Liver (tissue), 9 donors: ENCODE data around the gene RAD51B. TPM values are rescaled to one million over a fixed set of nuclear protein-coding genes. Genes with fewer than 3 reads are reported as not detected.

Experiments used
- DNase-seq: peaks from one replicate; pipeline ENCODE4 v3.0.0-alpha.2; 2017; ENCODE audit warnings: low spot score
- H3K27ac ChIP-seq, 2 donors: one replicate each; pipeline ENCODE4 v1.7.0; 2013; ENCODE audit warnings: inconsistent platforms in 2 of 2, low read length in 2 of 2, control low read depth in 1 of 2, low read depth in 1 of 2, mild to moderate bottlenecking in 1 of 2
- H3K27me3 ChIP-seq, 4 donors: one replicate each; pipeline versions ENCODE4 v1.6.1 to v1.7.0; 2013; ENCODE audit warnings: low read length in 3 of 4, inconsistent platforms in 1 of 4, mild to moderate bottlenecking in 1 of 4, moderate library complexity in 1 of 4; ENCODE audit not compliant: control insufficient read depth in 4 of 4, insufficient read depth in 4 of 4
- H3K36me3 ChIP-seq, 4 donors: one replicate each; pipeline versions ENCODE4 v1.6.1 to v1.7.0; 2013; ENCODE audit warnings: low read length in 3 of 4, mild to moderate bottlenecking in 3 of 4, low read depth in 1 of 4, moderate library complexity in 1 of 4; ENCODE audit not compliant: control insufficient read depth in 4 of 4, insufficient read depth in 3 of 4
- H3K4me1 ChIP-seq, 4 donors: one replicate each; pipeline versions ENCODE4 v1.6.1 to v1.7.0; 2013; ENCODE audit warnings: low read length in 3 of 4, mild to moderate bottlenecking in 3 of 4, moderate library complexity in 1 of 4; ENCODE audit not compliant: control insufficient read depth in 4 of 4, insufficient read depth in 4 of 4
- H3K4me3 ChIP-seq, 3 donors: one replicate each; pipeline versions ENCODE4 v1.6.1 to v1.7.0; 2013; ENCODE audit warnings: low read length in 3 of 3, control low read depth in 1 of 3, low read depth in 1 of 3, mild to moderate bottlenecking in 1 of 3
- H3K9ac ChIP-seq, 2 donors: one replicate each; pipeline ENCODE4 v1.7.0; 2013; ENCODE audit warnings: low read length in 2 of 2, mild to moderate bottlenecking in 2 of 2, moderate library complexity in 2 of 2, control low read depth in 1 of 2, low read depth in 1 of 2
- H3K9me3 ChIP-seq, 4 donors: one replicate each; pipeline versions ENCODE4 v1.6.1 to v1.7.0; 2013; ENCODE audit warnings: low read length in 3 of 4; ENCODE audit not compliant: control insufficient read depth in 4 of 4
- EGR1 ChIP-seq, 2 donors: IDR thresholded peaks; 2 replicates each; pipeline ENCODE4 v1.6.1; 2016 to 2018; ENCODE audit warnings: antibody characterized with exemption in 2 of 2, low read depth in 2 of 2
- FOXA1 ChIP-seq: IDR thresholded peaks from 2 replicates; pipeline ENCODE4 v1.6.1; 2016; ENCODE audit warnings: antibody characterized with exemption
- FOXA2 ChIP-seq: IDR thresholded peaks from 2 replicates; pipeline ENCODE4 v1.6.1; 2016; ENCODE audit warnings: antibody characterized with exemption
- GABPA ChIP-seq, 2 donors: IDR thresholded peaks in 1 of 2; conservative IDR thresholded peaks in 1 of 2; 2 replicates each; pipeline ENCODE4 v1.6.1; 2016; ENCODE audit warnings: antibody characterized with exemption in 2 of 2, mild to moderate bottlenecking in 1 of 2, moderate library complexity in 1 of 2
- JUND ChIP-seq, 2 donors: IDR thresholded peaks; 2 replicates each; pipeline ENCODE4 v1.6.1; 2016; ENCODE audit warnings: antibody characterized with exemption in 2 of 2
- NR2F2 ChIP-seq: IDR thresholded peaks from 2 replicates; pipeline ENCODE4 v1.6.1; 2016; ENCODE audit warnings: antibody characterized with exemption
- RAD21 ChIP-seq, 2 donors: IDR thresholded peaks; 2 replicates each; pipeline ENCODE4 v1.6.1; 2016; ENCODE audit warnings: antibody characterized with exemption in 2 of 2, mild to moderate bottlenecking in 2 of 2
- RXRA ChIP-seq, 2 donors: IDR thresholded peaks; 2 replicates each; pipeline ENCODE4 v1.6.1; 2017 to 2018; ENCODE audit warnings: antibody characterized with exemption in 2 of 2, mild to moderate bottlenecking in 1 of 2
- TAF1 ChIP-seq: conservative IDR thresholded peaks from 2 replicates; pipeline ENCODE4 v1.6.1; 2016; ENCODE audit warnings: antibody characterized with exemption, mild to moderate bottlenecking
- YY1 ChIP-seq: IDR thresholded peaks from 2 replicates; pipeline ENCODE4 v1.6.1; 2016; ENCODE audit warnings: antibody characterized with exemption, mild to moderate bottlenecking
- WGBS: extraction: QIAGEN DNeasy Blood & Tissue Kit; methylation state at CpG from one replicate; pipeline ENCODE4 v1.1.7; 2013; 5-methylcytosine and 5-hydroxymethylcytosine counted together
- polyA plus RNA-seq, 2 donors: library from polyadenylated mRNA; stranded (reverse) in 1 of 2; unstranded in 1 of 2; fragments of 200-250 nt in 1 of 2; fragments of >200 nt in 1 of 2; fragmentation: Nextera tagmentation in 1 of 2; extraction: Ambion mirVana in 1 of 2; gene quantifications; one replicate each; pipeline versions ENCODE4 v1.2.1 to v1.2.3, GENCODE V29; 2013 to 2015
- total RNA-seq, 2 donors: library from RNA; depleted of rRNA; stranded (reverse); fragments of >200 nt; gene quantifications; one replicate each; pipeline ENCODE4 v1.2.3, GENCODE V29; 2014
- TF ChIP-seq, protein P1 (sequence below): IDR thresholded peaks from 2 replicates; pipeline ENCODE4 v1.6.1; 2016; ENCODE audit warnings: antibody characterized with exemption
- TF ChIP-seq, protein P2 (sequence below): IDR thresholded peaks from 2 replicates; pipeline ENCODE4 v1.6.1; 2016; ENCODE audit warnings: antibody characterized with exemption, mild to moderate bottlenecking
- TF ChIP-seq, protein P3 (sequence below): IDR thresholded peaks from 2 replicates; pipeline ENCODE4 v1.6.1; 2016; ENCODE audit warnings: antibody characterized with exemption
- donor health status: healthy.
- donor health status: healthy.
- donor health status: healthy.
- donor health status: healthy.
- donor health status: healthy.

The RAD51B gene
- total and polyA plus RNA-seq, 4 donors = 0.81 to 12.9 (median 2.4) TPM

DNA sequence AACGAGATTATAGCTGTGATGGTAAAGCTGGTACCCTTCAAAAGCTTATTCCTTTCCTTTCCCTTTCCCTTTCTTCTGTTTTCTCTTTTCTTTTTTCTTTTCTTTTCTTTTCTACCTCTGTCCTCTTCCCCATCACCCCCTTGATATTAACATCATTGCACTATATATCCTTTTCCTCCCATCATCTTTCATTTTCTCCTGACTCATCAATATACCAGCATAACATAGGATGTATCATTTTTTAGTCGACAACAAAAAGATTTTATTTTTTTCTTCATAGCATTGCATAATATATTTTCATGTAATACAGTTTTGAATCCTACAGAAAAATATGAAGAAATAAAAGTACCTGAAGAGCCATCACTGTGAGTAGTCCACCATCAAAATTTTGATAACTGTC, 230.6 kb downstream of the RAD51B start:
- no peaks in the 10 kb centered on the region for H3K36me3 ChIP-seq
- no peak overlapping the region for H3K27ac ChIP-seq
- H3K27me3 ChIP-seq = no peaks in the 10 kb centered on the region
- H3K4me1 ChIP-seq = no peaks in the 10 kb centered on the region
- no peak for DNase-seq
- H3K4me3 ChIP-seq = no peak overlapping the region
- WGBS = 96% methylated on average over 2 of the region's 2 CpGs
- no peak overlapping the region for H3K9ac ChIP-seq
- H3K9me3 ChIP-seq = no peaks in the 10 kb centered on the region
- TF ChIP-seq NR2F2 (no peak), FOXA1 (no peak), JUND (IDR thresholded peaks at IDR 0.05) (no peak), FOXA2 (no peak), TAF1 (no peak), EGR1 (IDR thresholded peaks at IDR 0.05; ENCODE audit: low read depth in 2 of 2) (no peak), GABPA (IDR thresholded peaks at IDR 0.05 in 1 of 2, conservative IDR thresholded peaks at IDR 0.05 in 1 of 2) (no peak), RXRA (IDR thresholded peaks at IDR 0.05) (no peak), RAD21 (IDR thresholded peaks at IDR 0.05) (no peak), YY1 (no peak)
- TF ChIP-seq, protein P1, sequence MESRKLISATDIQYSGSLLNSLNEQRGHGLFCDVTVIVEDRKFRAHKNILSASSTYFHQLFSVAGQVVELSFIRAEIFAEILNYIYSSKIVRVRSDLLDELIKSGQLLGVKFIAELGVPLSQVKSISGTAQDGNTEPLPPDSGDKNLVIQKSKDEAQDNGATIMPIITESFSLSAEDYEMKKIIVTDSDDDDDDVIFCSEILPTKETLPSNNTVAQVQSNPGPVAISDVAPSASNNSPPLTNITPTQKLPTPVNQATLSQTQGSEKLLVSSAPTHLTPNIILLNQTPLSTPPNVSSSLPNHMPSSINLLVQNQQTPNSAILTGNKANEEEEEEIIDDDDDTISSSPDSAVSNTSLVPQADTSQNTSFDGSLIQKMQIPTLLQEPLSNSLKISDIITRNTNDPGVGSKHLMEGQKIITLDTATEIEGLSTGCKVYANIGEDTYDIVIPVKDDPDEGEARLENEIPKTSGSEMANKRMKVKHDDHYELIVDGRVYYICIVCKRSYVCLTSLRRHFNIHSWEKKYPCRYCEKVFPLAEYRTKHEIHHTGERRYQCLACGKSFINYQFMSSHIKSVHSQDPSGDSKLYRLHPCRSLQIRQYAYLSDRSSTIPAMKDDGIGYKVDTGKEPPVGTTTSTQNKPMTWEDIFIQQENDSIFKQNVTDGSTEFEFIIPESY = no peak
- TF ChIP-seq, protein P2, sequence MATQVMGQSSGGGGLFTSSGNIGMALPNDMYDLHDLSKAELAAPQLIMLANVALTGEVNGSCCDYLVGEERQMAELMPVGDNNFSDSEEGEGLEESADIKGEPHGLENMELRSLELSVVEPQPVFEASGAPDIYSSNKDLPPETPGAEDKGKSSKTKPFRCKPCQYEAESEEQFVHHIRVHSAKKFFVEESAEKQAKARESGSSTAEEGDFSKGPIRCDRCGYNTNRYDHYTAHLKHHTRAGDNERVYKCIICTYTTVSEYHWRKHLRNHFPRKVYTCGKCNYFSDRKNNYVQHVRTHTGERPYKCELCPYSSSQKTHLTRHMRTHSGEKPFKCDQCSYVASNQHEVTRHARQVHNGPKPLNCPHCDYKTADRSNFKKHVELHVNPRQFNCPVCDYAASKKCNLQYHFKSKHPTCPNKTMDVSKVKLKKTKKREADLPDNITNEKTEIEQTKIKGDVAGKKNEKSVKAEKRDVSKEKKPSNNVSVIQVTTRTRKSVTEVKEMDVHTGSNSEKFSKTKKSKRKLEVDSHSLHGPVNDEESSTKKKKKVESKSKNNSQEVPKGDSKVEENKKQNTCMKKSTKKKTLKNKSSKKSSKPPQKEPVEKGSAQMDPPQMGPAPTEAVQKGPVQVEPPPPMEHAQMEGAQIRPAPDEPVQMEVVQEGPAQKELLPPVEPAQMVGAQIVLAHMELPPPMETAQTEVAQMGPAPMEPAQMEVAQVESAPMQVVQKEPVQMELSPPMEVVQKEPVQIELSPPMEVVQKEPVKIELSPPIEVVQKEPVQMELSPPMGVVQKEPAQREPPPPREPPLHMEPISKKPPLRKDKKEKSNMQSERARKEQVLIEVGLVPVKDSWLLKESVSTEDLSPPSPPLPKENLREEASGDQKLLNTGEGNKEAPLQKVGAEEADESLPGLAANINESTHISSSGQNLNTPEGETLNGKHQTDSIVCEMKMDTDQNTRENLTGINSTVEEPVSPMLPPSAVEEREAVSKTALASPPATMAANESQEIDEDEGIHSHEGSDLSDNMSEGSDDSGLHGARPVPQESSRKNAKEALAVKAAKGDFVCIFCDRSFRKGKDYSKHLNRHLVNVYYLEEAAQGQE = no peak
- TF ChIP-seq, protein P3, sequence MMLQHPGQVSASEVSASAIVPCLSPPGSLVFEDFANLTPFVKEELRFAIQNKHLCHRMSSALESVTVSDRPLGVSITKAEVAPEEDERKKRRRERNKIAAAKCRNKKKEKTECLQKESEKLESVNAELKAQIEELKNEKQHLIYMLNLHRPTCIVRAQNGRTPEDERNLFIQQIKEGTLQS = no peak

DNA sequence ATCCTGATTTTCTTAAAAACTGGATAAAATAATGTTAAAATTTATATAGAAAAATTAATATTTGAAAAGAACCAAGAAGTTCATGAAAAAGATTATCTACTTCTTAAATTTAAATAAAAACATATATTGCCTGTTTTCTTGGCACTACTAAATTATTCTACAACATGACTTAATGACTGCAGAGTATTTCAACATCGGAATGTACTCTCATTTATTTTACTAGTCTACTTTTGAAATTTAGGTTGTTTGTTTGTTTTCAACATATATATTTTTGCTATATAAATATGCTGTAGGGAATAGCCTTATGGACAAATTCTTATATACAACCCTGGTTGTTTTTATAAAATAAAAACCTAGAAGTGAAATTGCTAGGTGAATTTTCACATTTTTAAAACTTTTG, 231.6 kb downstream of the RAD51B start:
- Histone ChIP-seq H3K27ac (no peak overlapping the region), H3K27me3 (no peaks in the 10 kb centered on the region), H3K36me3 (no peaks in the 10 kb centered on the region), H3K4me3 (no peak overlapping the region), H3K4me1 (no peaks in the 10 kb centered on the region), H3K9me3 (no peaks in the 10 kb centered on the region), H3K9ac (no peak overlapping the region)
- TF ChIP-seq RXRA (IDR thresholded peaks at IDR 0.05) (no peak), EGR1 (IDR thresholded peaks at IDR 0.05; ENCODE audit: low read depth in 2 of 2) (no peak), FOXA2 (no peak), FOXA1 (no peak), GABPA (IDR thresholded peaks at IDR 0.05 in 1 of 2, conservative IDR thresholded peaks at IDR 0.05 in 1 of 2) (no peak)
- TF ChIP-seq, protein P2 = no peak
- TF ChIP-seq, protein P1 = no peak
- no peak for DNase-seq
- 98% methylated on average over 1 of the region's 1 CpG for WGBS
